Muscle layer of colon (tissue), 2 donors: Measurements from ENCODE around the gene CTNND2.

Experiments
- H3K27ac ChIP-seq: one replicate; pipeline ENCODE4 v1.7.0; 2013; ENCODE audit warnings: low read depth, mild to moderate bottlenecking, low read length, moderate library complexity
- H3K27me3 ChIP-seq, 2 donors: one replicate each; pipeline ENCODE4 v1.7.0; 2013; ENCODE audit warnings: low read length in 2 of 2, mild to moderate bottlenecking in 2 of 2; ENCODE audit not compliant: insufficient read depth in 2 of 2, control insufficient read depth in 1 of 2
- H3K36me3 ChIP-seq: one replicate; pipeline ENCODE4 v1.7.0; 2013; ENCODE audit warnings: mild to moderate bottlenecking, low read length; ENCODE audit not compliant: insufficient read depth
- H3K4me1 ChIP-seq: one replicate; pipeline ENCODE4 v1.7.0; 2013; ENCODE audit warnings: mild to moderate bottlenecking, low read length; ENCODE audit not compliant: insufficient read depth
- H3K4me3 ChIP-seq, 2 donors: one replicate each; pipeline ENCODE4 v1.7.0; 2013; ENCODE audit warnings: low read length in 2 of 2, low read depth in 1 of 2, mild to moderate bottlenecking in 1 of 2, moderate library complexity in 1 of 2
- H3K9ac ChIP-seq: one replicate; pipeline ENCODE4 v1.7.0; 2013; ENCODE audit warnings: low read length
- H3K9me3 ChIP-seq: one replicate; pipeline ENCODE4 v1.7.0; 2013; ENCODE audit warnings: mild to moderate bottlenecking, low read length
- donor health status: abdominal sarcoma.
- donor health status: Adenocarcinoma of cecum.

Gene CTNND2

DNA sequence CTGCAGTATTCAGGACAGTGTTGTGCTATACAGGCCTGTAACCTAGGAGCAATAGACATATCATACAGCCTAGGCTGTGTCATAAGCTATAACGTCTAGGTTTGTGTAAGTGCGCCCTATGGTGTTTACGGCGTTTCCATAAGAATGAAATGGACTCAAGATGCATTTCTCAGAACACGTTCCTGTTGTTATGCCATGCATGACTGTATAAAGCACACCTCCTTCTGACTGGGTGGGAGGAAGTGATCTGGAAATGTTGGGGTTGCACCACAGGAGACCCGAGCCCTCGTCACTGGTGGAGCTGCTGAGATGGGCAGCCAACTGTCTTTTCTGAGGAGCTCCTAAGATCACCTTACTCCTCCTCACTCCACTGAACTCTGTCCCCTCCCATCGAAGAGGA, 751.9 kb downstream of the CTNND2 start:
- H3K36me3 ChIP-seq = no peaks in the 10 kb centered on the region
- no peak overlapping the region for H3K27ac ChIP-seq
- H3K9ac ChIP-seq = no peak overlapping the region
- no peaks in the 10 kb centered on the region for H3K4me1 ChIP-seq
- H3K4me3 ChIP-seq = no peak overlapping the region
- H3K27me3 ChIP-seq = no peaks in the 10 kb centered on the region
- H3K9me3 ChIP-seq = no peaks in the 10 kb centered on the region

DNA sequence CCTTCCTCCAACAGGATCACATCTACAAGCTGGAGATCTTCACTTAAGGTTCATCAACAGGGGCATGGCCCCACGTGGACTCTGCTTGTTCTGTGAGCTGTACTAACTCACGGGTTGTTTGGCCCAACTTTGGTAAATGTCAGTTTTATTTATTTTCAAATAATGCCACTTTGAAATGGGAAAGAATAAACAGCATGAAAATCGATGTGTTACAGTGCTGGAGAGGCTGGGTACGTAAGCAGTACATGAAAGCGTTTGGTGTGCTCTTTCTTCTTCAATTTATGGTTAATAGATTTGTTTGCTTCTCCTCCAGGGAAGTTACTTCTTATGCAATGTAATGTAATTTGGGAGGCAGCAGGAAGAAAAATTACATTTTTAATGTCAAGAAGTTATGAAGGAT, 753.3 kb downstream of the CTNND2 start:
- no peaks in the 10 kb centered on the region for H3K9me3 ChIP-seq

DNA sequence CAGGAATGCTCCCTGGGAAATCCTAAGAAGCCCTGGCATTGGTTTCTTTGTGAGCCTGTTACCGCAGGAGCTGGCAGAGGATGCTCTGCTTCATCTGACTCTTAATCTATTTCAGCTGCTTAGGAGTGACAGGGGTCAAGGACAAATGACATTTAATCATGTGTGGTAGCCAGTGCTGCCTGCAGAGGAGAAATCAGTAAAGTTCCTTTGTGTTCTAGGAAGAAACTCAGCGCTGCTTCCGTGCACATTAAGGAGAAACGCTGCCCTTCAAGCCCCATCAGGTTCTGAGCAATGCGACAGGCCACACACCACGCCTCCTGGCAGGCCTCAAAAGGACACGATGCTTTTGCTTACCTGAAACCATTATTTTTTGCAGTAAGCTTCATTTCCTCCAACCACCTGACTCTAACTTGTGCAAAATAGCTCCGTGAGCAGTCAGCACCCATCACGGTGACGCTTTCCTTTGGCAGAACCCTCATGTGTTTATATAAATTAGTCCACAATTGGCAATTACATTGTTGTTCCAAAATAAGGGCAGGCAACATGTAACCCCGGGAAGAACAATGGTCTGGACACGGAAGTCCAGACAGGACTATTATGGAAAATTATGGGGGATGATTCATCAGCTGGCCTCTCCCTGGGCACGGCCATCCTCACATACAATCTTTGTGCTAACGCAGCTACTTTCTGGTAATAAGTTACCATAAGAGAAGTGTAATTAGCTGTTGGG, 755.3 kb downstream of the CTNND2 start:
- H3K27ac ChIP-seq = no peak overlapping the region
- H3K27me3 ChIP-seq = no peaks in the 10 kb centered on the region
- no peaks in the 10 kb centered on the region for H3K36me3 ChIP-seq
- no peak overlapping the region for H3K9ac ChIP-seq
- no peaks in the 10 kb centered on the region for H3K4me1 ChIP-seq
- no peaks in the 10 kb centered on the region for H3K9me3 ChIP-seq
- no peak overlapping the region for H3K4me3 ChIP-seq

More for the DNA sequence above, 753.3 kb downstream of the CTNND2 start:
- H3K36me3 ChIP-seq = no peaks in the 10 kb centered on the region
- H3K4me3 ChIP-seq = no peak overlapping the region
- no peak overlapping the region for H3K9ac ChIP-seq
- H3K27ac ChIP-seq = no peak overlapping the region
- H3K27me3 ChIP-seq = no peaks in the 10 kb centered on the region
- no peaks in the 10 kb centered on the region for H3K4me1 ChIP-seq

DNA sequence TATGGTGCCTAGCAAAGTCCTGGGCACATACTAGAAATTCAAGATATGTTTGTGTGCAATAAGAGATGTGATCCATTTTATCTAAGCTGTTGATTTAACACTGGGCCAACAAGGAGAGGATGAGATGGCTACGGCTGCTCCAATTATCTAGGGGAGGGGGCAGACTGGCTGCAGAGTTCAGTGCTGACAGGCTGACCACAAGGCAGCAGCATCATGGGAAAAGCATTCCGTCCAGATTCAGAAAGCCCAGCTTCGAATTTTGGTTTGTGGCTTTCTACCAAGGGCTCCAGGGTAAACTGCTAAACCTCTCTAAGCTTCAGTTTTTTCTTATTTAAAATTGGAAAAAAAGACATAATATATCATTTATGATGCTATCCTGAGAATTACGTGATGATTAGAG, 758.1 kb downstream of the CTNND2 start:
- H3K27ac ChIP-seq = no peak overlapping the region
- H3K36me3 ChIP-seq = no peaks in the 10 kb centered on the region
- no peak overlapping the region for H3K9ac ChIP-seq
- no peaks in the 10 kb centered on the region for H3K4me1 ChIP-seq
- H3K4me3 ChIP-seq = no peak overlapping the region
- no peaks in the 10 kb centered on the region for H3K27me3 ChIP-seq
- no peaks in the 10 kb centered on the region for H3K9me3 ChIP-seq

DNA sequence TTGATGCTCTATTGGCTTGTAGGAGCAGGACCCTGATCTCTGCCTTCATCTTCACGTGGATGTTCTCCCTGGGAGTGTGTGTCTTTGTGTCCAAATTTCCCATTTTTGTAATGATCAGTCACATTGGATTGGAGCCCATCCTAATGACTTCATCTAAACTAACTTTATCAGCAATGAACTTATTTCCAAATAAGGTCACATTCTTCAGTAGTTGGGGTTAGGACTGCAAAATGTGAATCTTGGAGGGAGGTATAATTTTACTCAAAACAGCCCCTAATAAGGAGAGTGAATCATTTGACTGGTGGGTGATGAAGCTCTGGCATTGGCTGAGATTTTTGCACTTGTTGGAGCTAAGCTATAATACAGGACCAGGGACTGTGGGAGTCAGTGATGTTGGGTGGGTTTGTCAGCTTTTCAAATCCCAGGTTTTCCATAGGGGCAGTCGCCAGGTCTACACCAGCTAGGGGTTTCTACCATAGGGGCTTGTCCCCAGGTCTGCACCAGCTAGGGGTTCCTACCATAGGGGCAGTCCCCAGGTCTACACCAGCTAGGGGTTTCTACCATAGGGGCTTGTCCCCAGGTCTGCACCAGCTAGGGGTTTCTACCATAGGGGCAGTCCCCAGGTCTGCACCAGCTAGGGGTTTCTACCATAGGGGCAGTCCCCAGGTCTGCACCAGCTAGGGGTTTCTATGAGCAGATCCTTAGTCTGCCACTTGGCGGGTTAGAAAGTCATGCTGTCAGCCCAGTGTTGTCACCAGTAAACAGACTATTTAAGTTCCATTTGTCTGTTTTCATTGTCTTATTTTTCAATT, 760.6 kb downstream of the CTNND2 start:
- Histone ChIP-seq H3K27ac (no peak overlapping the region), H3K9ac (no peak overlapping the region), H3K36me3 (no peaks in the 10 kb centered on the region), H3K27me3 (no peaks in the 10 kb centered on the region), H3K4me3 (no peak overlapping the region), H3K4me1 (no peaks in the 10 kb centered on the region), H3K9me3 (no peaks in the 10 kb centered on the region)

DNA sequence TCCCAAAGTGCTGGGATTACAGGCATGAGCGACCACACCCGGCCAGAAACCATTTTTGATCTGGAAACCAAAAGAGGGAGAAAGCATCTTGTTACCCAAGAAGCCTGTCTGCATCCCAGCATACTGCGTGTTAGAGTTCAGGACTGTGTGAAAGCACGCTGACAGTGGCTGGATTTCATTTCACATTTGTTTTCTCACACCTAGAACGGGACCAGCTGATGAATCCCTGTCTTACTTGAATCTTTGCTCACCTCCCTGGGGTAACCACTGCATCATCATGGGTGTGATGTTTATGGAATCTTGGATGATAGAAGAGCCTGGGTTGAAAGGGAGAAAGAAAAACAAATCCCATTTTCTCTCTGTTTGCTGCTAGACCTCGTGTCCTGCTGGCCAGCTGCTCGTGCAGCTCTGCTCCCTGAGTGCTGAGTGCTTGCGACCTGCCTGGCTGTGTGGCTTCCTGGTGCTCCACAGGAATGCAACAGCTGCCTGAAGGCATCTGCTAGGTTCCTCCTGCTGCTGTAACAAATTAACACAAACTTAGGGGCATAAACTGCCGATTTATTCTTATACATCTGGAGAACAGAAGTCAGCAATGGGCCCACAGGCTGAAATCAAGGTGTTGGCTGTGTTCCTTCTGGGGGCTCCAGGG, 764.9 kb downstream of the CTNND2 start:
- H3K9me3 ChIP-seq = no peaks in the 10 kb centered on the region
- H3K27ac ChIP-seq = no peak overlapping the region
- no peak overlapping the region for H3K4me3 ChIP-seq
- no peaks in the 10 kb centered on the region for H3K27me3 ChIP-seq
- H3K9ac ChIP-seq = no peak overlapping the region
- no peaks in the 10 kb centered on the region for H3K36me3 ChIP-seq
- H3K4me1 ChIP-seq = no peaks in the 10 kb centered on the region

DNA sequence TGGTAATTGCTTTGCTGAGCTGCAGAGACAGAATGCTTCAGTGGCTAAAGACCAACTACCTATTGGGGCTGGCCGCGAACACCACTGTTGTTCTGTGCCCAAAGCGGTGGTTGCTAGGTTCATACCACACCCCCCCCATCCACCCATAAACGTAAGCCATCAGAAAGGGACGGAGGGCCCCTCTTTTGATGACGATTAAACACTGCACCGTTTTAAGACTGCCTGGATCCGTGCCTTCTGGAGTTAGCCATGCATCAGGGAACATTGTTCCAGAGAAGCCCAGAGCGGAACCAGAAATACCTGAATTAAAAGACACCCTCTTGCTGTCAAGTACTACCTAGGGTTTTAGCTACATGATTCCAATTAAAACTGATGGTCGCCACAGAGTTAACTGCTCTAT, 774.1 kb downstream of the CTNND2 start:
- Histone ChIP-seq H3K4me3 (no peak overlapping the region), H3K9me3 (no peaks in the 10 kb centered on the region), H3K9ac (no peak overlapping the region), H3K27ac (no peak overlapping the region), H3K36me3 (no peaks in the 10 kb centered on the region), H3K4me1 (no peaks in the 10 kb centered on the region), H3K27me3 (no peaks in the 10 kb centered on the region)

DNA sequence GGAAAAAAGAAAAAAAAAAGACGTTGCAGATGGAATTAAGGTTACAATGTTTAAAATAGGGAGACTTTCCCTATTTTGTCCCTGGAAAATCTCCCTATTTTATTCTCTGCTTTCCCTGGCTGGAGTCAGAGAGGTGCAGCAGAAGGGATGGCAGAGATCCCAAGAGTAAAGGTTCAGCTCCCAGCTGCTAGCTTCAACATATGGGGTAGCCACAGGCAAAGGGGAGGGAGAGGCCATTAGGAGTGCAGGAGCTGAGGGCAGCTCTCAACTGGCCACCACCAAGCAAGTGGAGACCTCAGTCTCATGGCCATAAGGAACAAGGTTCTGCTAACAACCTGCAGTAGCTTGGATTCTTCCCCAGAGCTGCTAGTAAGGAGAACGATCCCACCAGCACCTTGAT, 776.2 kb downstream of the CTNND2 start:
- H3K9ac ChIP-seq = no peak overlapping the region

DNA sequence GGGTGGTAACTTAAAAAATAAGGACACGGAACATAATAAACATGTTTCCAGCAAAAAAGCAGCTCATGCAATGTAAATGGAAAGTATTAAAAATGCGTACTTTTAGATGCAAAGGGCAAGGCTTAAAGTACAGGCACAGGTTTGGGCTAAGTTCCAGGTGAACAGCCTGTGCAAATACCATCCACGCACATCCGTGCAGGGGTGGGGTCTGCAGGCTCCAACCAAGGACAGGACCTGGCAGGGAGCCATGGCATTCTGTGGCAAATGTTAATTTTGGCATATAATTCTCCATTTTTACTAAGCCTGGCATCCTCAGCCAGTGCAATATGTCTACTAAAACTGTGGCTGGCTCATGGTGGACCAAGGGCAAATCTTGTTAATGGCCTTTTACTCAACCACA, 777.4 kb downstream of the CTNND2 start:
- H3K36me3 ChIP-seq = no peaks in the 10 kb centered on the region
- no peaks in the 10 kb centered on the region for H3K4me1 ChIP-seq
- H3K9ac ChIP-seq = no peak overlapping the region
- no peak overlapping the region for H3K4me3 ChIP-seq
- H3K27me3 ChIP-seq = no peaks in the 10 kb centered on the region
- H3K27ac ChIP-seq = no peak overlapping the region
- no peaks in the 10 kb centered on the region for H3K9me3 ChIP-seq

More for the DNA sequence above, 776.2 kb downstream of the CTNND2 start:
- Histone ChIP-seq H3K36me3 (no peaks in the 10 kb centered on the region), H3K4me3 (no peak overlapping the region), H3K27me3 (no peaks in the 10 kb centered on the region), H3K9me3 (no peaks in the 10 kb centered on the region), H3K27ac (no peak overlapping the region), H3K4me1 (no peaks in the 10 kb centered on the region)

DNA sequence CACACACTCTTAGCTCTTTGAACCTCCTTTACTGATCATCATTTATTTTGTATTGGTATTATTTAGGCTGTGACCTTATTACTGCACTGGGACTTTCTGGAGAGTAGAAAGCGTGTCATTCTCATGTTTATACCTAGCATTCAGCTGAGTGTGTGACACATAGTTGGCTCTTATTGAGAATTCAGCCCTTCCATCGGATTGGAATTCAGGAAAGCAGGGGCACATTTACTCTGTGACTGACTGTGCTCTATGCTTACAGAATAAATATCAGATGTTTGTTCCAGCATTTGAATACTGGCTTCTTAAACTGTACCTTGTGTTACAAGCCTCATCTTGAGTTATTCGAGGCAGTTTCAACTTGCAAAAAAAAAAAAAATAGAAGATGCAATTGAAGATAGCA, 782.4 kb downstream of the CTNND2 start:
- Histone ChIP-seq H3K9me3 (no peaks in the 10 kb centered on the region), H3K36me3 (no peaks in the 10 kb centered on the region), H3K27me3 (no peaks in the 10 kb centered on the region), H3K27ac (no peak overlapping the region), H3K4me1 (no peaks in the 10 kb centered on the region), H3K9ac (no peak overlapping the region), H3K4me3 (no peak overlapping the region)

DNA sequence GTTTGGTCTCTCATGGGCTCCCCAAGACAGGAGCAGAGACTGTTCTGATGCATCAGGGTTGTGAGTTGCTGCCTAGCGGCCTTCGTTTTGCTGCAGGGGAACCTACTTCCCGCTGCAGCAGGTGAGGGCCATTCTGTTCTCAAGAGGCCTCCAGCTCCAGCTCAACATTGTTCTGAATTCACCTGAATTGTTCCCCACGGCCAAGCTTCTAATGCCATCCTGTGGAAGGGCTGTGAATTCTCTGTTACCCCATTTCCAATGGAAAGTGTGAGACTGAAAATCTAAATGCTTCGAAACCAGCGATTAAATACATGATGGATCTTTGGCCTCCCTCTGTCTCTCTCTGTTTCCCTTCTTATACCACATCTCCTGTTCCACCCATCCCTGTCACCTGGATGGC, 794.1 kb downstream of the CTNND2 start:
- H3K36me3 ChIP-seq = no peaks in the 10 kb centered on the region
- H3K9ac ChIP-seq = no peak overlapping the region
- H3K27ac ChIP-seq = no peak overlapping the region
- H3K4me1 ChIP-seq = no peaks in the 10 kb centered on the region
- H3K27me3 ChIP-seq = no peaks in the 10 kb centered on the region
- no peaks in the 10 kb centered on the region for H3K9me3 ChIP-seq
- H3K4me3 ChIP-seq = no peak overlapping the region
